ENCODE results near the gene UBE2R2.

The UBE2R2 gene

DNA sequence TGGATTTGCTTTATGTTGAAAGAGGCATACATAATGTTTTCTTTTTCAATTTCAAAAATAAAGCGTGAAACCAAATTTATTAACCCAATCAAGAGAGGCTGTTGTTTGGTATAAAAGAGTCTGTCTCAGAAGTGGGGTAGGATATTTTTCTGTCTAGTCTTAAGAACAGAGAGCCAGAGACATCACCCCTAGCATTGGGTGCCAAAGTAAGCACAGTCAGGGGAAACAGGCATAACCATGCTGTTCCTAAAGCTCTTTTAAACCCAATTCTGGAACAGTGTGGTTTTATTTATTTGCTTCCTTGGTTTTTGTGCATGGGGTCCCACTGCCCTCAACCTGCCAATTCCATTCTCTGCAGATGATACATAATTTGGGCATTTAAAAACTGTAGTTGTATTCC is 88.2 kb downstream of the UBE2R2 start (continued):
- TF ChIP-seq, protein P1, sequence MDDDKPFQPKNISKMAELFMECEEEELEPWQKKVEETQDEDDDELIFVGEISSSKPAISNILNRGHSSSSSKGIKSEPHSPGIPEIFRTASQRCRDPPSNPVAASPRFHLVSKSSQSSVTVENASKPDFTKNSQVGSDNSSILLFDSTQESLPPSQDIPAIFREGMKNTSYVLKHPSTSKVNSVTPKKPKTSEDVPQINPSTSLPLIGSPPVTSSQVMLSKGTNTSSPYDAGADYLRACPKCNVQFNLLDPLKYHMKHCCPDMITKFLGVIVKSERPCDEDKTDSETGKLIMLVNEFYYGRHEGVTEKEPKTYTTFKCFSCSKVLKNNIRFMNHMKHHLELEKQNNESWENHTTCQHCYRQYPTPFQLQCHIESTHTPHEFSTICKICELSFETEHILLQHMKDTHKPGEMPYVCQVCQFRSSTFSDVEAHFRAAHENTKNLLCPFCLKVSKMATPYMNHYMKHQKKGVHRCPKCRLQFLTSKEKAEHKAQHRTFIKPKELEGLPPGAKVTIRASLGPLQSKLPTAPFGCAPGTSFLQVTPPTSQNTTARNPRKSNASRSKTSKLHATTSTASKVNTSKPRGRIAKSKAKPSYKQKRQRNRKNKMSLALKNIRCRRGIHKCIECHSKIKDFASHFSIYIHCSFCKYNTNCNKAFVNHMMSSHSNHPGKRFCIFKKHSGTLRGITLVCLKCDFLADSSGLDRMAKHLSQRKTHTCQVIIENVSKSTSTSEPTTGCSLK (tag by site-specific recombination; IDR thresholded peaks at IDR 0.05) = no peak
- TF ChIP-seq, protein P2, sequence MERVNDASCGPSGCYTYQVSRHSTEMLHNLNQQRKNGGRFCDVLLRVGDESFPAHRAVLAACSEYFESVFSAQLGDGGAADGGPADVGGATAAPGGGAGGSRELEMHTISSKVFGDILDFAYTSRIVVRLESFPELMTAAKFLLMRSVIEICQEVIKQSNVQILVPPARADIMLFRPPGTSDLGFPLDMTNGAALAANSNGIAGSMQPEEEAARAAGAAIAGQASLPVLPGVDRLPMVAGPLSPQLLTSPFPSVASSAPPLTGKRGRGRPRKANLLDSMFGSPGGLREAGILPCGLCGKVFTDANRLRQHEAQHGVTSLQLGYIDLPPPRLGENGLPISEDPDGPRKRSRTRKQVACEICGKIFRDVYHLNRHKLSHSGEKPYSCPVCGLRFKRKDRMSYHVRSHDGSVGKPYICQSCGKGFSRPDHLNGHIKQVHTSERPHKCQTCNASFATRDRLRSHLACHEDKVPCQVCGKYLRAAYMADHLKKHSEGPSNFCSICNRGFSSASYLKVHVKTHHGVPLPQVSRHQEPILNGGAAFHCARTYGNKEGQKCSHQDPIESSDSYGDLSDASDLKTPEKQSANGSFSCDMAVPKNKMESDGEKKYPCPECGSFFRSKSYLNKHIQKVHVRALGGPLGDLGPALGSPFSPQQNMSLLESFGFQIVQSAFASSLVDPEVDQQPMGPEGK (tag by site-specific recombination; IDR thresholded peaks at IDR 0.05) = no peak
- TF ChIP-seq ZNF830 (tag by site-specific recombination; IDR thresholded peaks at IDR 0.05; ENCODE audit: low read depth) (no peak), ZNF394 (tag by site-specific recombination; IDR thresholded peaks at IDR 0.05; ENCODE audit: borderline replicate concordance) (no peak), ZNF529 (tag by site-specific recombination; IDR thresholded peaks at IDR 0.05; ENCODE audit: insufficient replicate concordance) (no peak)
- TF ChIP-seq, protein P3, sequence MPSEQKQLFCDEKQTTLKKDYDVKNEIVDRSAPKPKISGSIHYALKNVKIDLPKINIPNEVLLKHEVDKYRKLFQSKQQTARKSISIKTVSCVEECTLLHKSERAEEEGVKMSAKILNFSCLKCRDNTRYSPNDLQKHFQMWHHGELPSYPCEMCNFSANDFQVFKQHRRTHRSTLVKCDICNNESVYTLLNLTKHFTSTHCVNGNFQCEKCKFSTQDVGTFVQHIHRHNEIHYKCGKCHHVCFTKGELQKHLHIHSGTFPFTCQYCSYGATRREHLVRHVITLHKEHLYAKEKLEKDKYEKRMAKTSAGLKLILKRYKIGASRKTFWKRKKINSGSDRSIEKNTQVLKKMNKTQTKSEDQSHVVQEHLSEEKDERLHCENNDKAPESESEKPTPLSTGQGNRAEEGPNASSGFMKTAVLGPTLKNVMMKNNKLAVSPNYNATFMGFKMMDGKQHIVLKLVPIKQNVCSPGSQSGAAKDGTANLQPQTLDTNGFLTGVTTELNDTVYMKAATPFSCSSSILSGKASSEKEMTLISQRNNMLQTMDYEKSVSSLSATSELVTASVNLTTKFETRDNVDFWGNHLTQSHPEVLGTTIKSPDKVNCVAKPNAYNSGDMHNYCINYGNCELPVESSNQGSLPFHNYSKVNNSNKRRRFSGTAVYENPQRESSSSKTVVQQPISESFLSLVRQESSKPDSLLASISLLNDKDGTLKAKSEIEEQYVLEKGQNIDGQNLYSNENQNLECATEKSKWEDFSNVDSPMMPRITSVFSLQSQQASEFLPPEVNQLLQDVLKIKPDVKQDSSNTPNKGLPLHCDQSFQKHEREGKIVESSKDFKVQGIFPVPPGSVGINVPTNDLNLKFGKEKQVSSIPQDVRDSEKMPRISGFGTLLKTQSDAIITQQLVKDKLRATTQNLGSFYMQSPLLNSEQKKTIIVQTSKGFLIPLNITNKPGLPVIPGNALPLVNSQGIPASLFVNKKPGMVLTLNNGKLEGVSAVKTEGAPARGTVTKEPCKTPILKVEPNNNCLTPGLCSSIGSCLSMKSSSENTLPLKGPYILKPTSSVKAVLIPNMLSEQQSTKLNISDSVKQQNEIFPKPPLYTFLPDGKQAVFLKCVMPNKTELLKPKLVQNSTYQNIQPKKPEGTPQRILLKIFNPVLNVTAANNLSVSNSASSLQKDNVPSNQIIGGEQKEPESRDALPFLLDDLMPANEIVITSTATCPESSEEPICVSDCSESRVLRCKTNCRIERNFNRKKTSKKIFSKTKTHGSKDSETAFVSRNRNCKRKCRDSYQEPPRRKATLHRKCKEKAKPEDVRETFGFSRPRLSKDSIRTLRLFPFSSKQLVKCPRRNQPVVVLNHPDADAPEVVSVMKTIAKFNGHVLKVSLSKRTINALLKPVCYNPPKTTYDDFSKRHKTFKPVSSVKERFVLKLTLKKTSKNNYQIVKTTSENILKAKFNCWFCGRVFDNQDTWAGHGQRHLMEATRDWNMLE (tag by site-specific recombination; conservative IDR thresholded peaks at IDR 0.05; ENCODE audit: low read depth) = no peak

DNA sequence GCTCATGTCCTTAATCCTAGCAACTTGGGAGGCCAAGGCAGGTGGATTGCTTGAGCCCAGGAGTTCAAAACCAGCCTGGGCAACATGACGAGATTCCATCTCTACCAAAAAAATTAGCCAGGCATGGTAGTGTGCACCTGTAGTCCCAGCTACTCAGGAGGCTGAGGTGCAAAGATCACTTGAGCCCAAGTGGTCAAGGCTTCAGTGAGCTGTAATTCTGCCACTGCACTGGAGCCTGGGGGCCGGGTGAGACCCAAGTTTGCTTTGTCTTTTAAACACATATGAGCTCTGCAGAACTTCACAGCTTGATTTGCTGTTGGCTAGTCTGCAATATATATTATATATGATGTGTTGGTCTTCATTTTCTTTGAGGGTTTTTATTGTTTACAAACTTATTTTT is 89.8 kb downstream of the UBE2R2 start:
- Histone ChIP-seq H3K27ac (ENCODE audit: extremely low read depth, low read depth, low read length) (no peak overlapping the region), H3K36me3 (ENCODE audit: control insufficient read depth in 2 of 2, insufficient read depth in 1 of 2, low read length in 2 of 2) (peaks cover 5 to 29% of the 10 kb centered on the region in 2 experiments), H3K4me1 (ENCODE audit: control insufficient read depth, insufficient read depth, low read length) (no peaks in the 10 kb centered on the region), H3K9me3 (ENCODE audit: control insufficient read depth, insufficient read depth, low read depth, low read length) (no peaks in the 10 kb centered on the region), H3K4me3 (ENCODE audit: low read depth, low read length) (no peak overlapping the region)
- ChIA-PET CTCF (interaction anchor here (1.6 kb wide), 1 partner anchor 93 kb away, joined by 5 read pairs; no protein-coding TSS in a partner anchor), POLR2A (interaction anchor here (0.6 kb wide), 1 partner anchor 11 kb away, joined by 3 read pairs; no protein-coding TSS in a partner anchor)
- TF ChIP-seq ZNF776 (tag by site-specific recombination; IDR thresholded peaks at IDR 0.05; ENCODE audit: borderline replicate concordance) (no peak), ZNF530 (tag by site-specific recombination; IDR thresholded peaks at IDR 0.05; ENCODE audit: low read depth) (no peak), ZNF112 (tag by site-specific recombination; IDR thresholded peaks at IDR 0.05) (no peak), SP2 (tag by site-specific recombination; IDR thresholded peaks at IDR 0.05) (no peak), MYNN (tag by site-specific recombination; IDR thresholded peaks at IDR 0.05; ENCODE audit: borderline replicate concordance) (no peak), ZBTB17 (tag by site-specific recombination; IDR thresholded peaks at IDR 0.05) (no peak), OVOL3 (tag by site-specific recombination; IDR thresholded peaks at IDR 0.05) (no peak)
- TF ChIP-seq, protein P4, sequence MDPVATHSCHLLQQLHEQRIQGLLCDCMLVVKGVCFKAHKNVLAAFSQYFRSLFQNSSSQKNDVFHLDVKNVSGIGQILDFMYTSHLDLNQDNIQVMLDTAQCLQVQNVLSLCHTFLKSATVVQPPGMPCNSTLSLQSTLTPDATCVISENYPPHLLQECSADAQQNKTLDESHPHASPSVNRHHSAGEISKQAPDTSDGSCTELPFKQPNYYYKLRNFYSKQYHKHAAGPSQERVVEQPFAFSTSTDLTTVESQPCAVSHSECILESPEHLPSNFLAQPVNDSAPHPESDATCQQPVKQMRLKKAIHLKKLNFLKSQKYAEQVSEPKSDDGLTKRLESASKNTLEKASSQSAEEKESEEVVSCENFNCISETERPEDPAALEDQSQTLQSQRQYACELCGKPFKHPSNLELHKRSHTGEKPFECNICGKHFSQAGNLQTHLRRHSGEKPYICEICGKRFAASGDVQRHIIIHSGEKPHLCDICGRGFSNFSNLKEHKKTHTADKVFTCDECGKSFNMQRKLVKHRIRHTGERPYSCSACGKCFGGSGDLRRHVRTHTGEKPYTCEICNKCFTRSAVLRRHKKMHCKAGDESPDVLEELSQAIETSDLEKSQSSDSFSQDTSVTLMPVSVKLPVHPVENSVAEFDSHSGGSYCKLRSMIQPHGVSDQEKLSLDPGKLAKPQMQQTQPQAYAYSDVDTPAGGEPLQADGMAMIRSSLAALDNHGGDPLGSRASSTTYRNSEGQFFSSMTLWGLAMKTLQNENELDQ (tag by site-specific recombination; IDR thresholded peaks at IDR 0.05; ENCODE audit: low read depth) = no peak
- TF ChIP-seq, protein P5, sequence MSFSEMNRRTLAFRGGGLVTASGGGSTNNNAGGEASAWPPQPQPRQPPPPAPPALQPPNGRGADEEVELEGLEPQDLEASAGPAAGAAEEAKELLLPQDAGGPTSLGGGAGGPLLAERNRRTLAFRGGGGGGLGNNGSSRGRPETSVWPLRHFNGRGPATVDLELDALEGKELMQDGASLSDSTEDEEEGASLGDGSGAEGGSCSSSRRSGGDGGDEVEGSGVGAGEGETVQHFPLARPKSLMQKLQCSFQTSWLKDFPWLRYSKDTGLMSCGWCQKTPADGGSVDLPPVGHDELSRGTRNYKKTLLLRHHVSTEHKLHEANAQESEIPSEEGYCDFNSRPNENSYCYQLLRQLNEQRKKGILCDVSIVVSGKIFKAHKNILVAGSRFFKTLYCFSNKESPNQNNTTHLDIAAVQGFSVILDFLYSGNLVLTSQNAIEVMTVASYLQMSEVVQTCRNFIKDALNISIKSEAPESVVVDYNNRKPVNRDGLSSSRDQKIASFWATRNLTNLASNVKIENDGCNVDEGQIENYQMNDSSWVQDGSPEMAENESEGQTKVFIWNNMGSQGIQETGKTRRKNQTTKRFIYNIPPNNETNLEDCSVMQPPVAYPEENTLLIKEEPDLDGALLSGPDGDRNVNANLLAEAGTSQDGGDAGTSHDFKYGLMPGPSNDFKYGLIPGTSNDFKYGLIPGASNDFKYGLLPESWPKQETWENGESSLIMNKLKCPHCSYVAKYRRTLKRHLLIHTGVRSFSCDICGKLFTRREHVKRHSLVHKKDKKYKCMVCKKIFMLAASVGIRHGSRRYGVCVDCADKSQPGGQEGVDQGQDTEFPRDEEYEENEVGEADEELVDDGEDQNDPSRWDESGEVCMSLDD (tag by site-specific recombination; IDR thresholded peaks at IDR 0.05) = no peak
- TF ChIP-seq, protein P6, sequence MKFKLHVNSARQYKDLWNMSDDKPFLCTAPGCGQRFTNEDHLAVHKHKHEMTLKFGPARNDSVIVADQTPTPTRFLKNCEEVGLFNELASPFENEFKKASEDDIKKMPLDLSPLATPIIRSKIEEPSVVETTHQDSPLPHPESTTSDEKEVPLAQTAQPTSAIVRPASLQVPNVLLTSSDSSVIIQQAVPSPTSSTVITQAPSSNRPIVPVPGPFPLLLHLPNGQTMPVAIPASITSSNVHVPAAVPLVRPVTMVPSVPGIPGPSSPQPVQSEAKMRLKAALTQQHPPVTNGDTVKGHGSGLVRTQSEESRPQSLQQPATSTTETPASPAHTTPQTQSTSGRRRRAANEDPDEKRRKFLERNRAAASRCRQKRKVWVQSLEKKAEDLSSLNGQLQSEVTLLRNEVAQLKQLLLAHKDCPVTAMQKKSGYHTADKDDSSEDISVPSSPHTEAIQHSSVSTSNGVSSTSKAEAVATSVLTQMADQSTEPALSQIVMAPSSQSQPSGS (tag by site-specific recombination; IDR thresholded peaks at IDR 0.05; ENCODE audit: low read depth) = no peak
